Measurements from ENCODE around the gene PTRH1.

PTRH1 gene, protein sequence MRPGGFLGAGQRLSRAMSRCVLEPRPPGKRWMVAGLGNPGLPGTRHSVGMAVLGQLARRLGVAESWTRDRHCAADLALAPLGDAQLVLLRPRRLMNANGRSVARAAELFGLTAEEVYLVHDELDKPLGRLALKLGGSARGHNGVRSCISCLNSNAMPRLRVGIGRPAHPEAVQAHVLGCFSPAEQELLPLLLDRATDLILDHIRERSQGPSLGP

DNA sequence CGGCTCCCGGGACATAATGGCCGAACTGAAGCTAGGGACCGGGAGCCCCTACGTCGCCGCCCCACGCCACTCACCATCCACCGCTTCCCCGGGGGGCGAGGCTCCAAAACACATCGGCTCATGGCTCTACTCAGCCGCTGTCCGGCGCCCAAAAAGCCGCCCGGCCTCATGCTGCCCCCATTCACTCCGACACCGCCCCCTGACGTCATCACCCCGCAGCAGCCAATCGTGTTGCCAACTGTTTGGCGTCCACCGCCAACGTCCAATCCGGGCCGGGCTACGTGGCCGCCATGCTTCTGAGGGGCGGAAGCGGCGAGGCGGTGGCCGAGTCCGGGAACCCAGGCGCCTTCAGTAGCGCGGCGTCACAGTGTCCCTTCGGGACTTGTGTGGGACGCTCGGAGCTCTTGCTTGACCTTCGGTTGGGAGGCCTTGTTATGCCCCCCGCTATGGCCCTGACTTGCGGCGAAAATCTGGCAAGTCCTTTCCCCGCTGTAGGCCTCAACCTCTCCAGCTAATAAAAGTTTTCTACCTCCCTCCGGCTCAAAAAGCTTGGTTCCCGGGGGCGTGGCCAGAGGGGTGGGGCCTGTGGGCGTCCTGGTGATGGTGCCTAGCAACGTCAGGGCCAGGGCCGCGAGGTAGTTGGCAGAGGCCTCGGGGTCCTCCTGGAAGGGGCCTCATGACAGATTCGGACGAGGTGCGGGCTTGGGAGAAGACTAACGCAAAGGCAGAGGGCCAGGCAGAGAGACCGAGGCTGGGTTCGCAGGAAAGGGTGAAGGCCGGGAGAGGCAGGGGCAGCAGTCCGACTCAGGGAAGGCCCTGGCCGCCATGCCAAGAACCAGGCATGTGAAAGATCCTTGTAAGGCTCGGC is at the start of gene PTRH1, which contains the start of gene TTC16:
Gene PTRH1 (minus strand): TSS at position 194 of the 868 bp plus-strand sequence. CDS start 24 bp downstream, at position 170.
Gene TTC16 (plus strand): TSS at position 610 of the 868 bp plus-strand sequence. CDS start 67 bp downstream, at position 677.
- TF ChIP-seq, protein P1, sequence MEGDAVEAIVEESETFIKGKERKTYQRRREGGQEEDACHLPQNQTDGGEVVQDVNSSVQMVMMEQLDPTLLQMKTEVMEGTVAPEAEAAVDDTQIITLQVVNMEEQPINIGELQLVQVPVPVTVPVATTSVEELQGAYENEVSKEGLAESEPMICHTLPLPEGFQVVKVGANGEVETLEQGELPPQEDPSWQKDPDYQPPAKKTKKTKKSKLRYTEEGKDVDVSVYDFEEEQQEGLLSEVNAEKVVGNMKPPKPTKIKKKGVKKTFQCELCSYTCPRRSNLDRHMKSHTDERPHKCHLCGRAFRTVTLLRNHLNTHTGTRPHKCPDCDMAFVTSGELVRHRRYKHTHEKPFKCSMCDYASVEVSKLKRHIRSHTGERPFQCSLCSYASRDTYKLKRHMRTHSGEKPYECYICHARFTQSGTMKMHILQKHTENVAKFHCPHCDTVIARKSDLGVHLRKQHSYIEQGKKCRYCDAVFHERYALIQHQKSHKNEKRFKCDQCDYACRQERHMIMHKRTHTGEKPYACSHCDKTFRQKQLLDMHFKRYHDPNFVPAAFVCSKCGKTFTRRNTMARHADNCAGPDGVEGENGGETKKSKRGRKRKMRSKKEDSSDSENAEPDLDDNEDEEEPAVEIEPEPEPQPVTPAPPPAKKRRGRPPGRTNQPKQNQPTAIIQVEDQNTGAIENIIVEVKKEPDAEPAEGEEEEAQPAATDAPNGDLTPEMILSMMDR (IDR thresholded peaks at IDR 0.05) = no peak
- Histone ChIP-seq H3K27me3 (peaks cover 18% of the 10 kb centered on the region), H3K36me3 (no peaks in the 10 kb centered on the region), H3K27ac (peak within 1 kb of the TSS; percentile 80), H3K4me1 (ENCODE audit: control insufficient read depth in 1 of 2, insufficient read depth in 1 of 2, low read depth in 1 of 2, low read length in 1 of 2) (peaks cover 11 to 17% of the 10 kb centered on the region in 2 experiments), H3K9me3 (no peaks in the 10 kb centered on the region), H3K4me3 (ENCODE audit: low read depth in 1 of 2, low read length in 1 of 2) (peak within 1 kb of the TSS; percentile 68 to 92)

DNA sequence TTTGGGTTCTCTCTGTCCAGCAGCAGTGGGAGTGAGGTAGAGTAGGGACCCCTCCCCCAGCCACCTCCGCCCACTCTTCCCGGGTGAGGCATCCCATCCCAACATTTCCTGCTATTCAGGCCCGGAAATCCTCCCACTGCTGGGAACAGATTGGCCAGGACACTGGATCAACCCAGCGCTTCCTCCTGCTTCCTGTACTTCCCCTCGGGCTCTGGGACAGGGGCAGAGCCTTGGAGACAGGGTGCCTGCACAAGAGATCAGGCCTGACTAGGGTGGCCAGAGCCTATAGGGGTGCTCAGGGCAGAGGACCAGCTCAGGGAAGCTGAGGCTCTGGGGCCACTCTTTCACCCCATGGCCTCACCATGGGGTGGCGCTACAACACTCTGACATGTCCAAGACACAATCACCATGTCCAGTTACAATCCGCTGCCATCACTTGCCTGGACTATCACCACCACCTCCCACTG is 48.5 kb upstream of the PTRH1 start:
- TF ChIP-seq, protein P1 (IDR thresholded peaks at IDR 0.05) = peak; percentile 53
- no peak overlapping the region for H3K4me3 ChIP-seq (ENCODE audit: low read depth in 1 of 2, low read length in 1 of 2)
- no peaks in the 10 kb centered on the region for H3K9me3 ChIP-seq
- no peaks in the 10 kb centered on the region for H3K27me3 ChIP-seq
- H3K36me3 ChIP-seq = peaks cover 83% of the 10 kb centered on the region
- peak overlapping the region; percentile 57 for H3K27ac ChIP-seq
- H3K4me1 ChIP-seq (ENCODE audit: control insufficient read depth in 1 of 2, insufficient read depth in 1 of 2, low read depth in 1 of 2, low read length in 1 of 2) = peaks cover 45 to 49% of the 10 kb centered on the region in 2 experiments

DNA sequence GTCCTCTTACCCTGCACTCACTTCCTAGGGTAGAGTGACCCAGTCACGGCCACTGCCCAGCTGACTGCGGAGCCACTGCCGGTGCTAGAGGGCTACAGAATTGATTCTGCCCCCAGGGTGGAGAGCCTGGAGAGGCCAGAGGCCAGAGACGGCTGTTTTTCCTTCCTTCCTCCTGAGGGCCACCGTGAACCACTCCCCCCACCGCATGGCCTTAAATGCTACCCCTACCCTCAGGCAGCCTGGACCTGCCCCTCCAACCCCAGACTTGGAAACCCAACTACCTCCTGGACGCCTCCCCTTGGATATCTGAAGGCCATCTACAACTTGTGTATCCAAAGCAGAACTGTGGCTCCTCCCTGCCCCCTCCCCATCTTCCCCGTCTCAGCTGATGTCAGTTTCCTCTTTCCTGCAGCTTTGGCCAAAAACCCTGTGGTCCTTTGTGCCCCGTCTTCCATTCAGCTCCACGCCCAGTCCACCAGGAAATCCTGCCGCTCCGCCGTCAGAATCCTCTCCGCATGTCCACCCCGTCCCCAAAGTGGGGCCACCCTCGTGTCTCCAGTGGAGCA is 46.7 kb upstream of the PTRH1 start:
- H3K4me3 ChIP-seq (ENCODE audit: low read depth in 1 of 2, low read length in 1 of 2) = peak overlapping the region; percentile 18 to 33
- peaks cover 83% of the 10 kb centered on the region for H3K36me3 ChIP-seq
- TF ChIP-seq, protein P1 (IDR thresholded peaks at IDR 0.05) = no peak
- no peaks in the 10 kb centered on the region for H3K9me3 ChIP-seq
- peak overlapping the region; percentile 77 for H3K27ac ChIP-seq
- H3K4me1 ChIP-seq (ENCODE audit: control insufficient read depth in 1 of 2, insufficient read depth in 1 of 2, low read depth in 1 of 2, low read length in 1 of 2) = peaks cover 28 to 32% of the 10 kb centered on the region in 2 experiments
- no peaks in the 10 kb centered on the region for H3K27me3 ChIP-seq

DNA sequence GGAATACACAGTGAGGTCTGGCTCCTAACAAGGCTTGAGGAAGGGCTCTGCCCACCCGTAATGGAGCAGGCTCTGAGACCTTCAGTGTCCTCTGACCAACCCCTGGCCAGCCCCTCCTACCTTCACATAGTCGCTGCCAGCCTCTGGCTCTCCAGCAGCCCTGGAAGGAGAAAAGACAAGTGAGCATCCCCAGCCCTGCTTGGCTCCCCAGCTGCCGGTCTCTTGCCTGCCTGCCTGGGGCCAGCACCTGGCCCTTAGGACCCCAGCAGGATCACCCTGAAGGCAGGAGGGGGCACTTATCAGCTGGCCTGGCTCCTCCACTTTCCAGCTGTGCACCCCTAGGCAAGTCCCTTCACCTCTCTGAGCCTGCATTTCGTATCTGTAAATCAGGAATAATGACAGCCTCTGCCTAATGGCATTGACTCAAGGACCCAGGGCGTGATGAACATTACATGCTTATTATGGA is 46.1 kb upstream of the PTRH1 start:
- Histone ChIP-seq H3K27me3 (no peaks in the 10 kb centered on the region), H3K27ac (peak overlapping the region; percentile 77), H3K36me3 (peaks cover 79% of the 10 kb centered on the region), H3K9me3 (no peaks in the 10 kb centered on the region), H3K4me3 (ENCODE audit: low read depth in 1 of 2, low read length in 1 of 2) (peak overlapping the region in 1 of 2 experiments; percentile 18), H3K4me1 (ENCODE audit: control insufficient read depth in 1 of 2, insufficient read depth in 1 of 2, low read depth in 1 of 2, low read length in 1 of 2) (peaks cover 27 to 28% of the 10 kb centered on the region in 2 experiments)
- TF ChIP-seq, protein P1 (IDR thresholded peaks at IDR 0.05) = no peak

DNA sequence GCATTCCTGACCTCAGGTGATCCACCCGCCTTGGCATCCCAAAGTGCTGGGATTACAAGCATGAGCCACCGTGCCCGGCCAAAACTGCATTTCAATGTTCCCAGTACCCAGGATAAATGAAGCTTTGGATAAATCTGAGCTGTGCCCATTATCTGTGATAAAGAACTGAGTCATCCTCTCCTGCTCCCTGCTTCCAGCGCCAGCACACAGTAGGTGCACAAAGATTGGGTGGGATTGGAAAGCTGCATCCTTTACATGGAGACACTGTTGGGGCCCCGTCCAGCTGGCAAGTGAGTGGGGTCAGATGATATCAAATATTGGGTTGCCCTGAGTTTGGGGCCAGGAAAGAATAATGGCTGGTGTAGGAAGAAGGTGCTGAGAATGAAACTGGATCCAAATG is 45.6 kb upstream of the PTRH1 start:
- H3K4me3 ChIP-seq (ENCODE audit: low read depth in 1 of 2, low read length in 1 of 2) = no peak overlapping the region
- H3K9me3 ChIP-seq = no peaks in the 10 kb centered on the region
- peak overlapping the region; percentile 77 for H3K27ac ChIP-seq
- H3K4me1 ChIP-seq (ENCODE audit: control insufficient read depth in 1 of 2, insufficient read depth in 1 of 2, low read depth in 1 of 2, low read length in 1 of 2) = peaks cover 27 to 28% of the 10 kb centered on the region in 2 experiments
- peaks cover 74% of the 10 kb centered on the region for H3K36me3 ChIP-seq
- H3K27me3 ChIP-seq = no peaks in the 10 kb centered on the region
- TF ChIP-seq, protein P1 (IDR thresholded peaks at IDR 0.05) = no peak

All from neutrophil (primary cell).